Vagina (tissue), 2 donors: ENCODE measurements around the gene XPO5. TPM values are rescaled to one million over a fixed set of nuclear protein-coding genes. Genes with fewer than 3 reads are reported as not detected.

Experiments used
- DNase-seq, 2 donors: peaks; one replicate each; pipeline ENCODE4 v3.0.0-alpha.2; 2017; ENCODE audit errors: extremely low spot score in 2 of 2
- H3K27ac ChIP-seq: fragments of 200-600 bp; sonication (generic); one replicate; pipeline ENCODE4 v1.5.1; 2019
- H3K27me3 ChIP-seq: fragments of 200-600 bp; sonication (generic); one replicate; pipeline ENCODE4 v1.5.1; 2019
- H3K36me3 ChIP-seq, 2 donors: fragments of 200-600 bp; sonication (generic); one replicate each; pipeline ENCODE4 v1.5.1; 2017 to 2019
- H3K4me1 ChIP-seq: fragments of 200-600 bp; sonication (generic); one replicate; pipeline ENCODE4 v1.5.1; 2019
- H3K4me3 ChIP-seq, 2 donors: fragments of 200-600 bp; sonication (generic); 1 replicate in 1 of 2; 2 replicates in 1 of 2; pipeline ENCODE4 v1.5.1; 2016 to 2019
- H3K9me3 ChIP-seq: fragments of 200-600 bp; sonication (generic); one replicate; pipeline ENCODE4 v1.5.1; 2019
- CTCF ChIP-seq, 3 experiments: fragments of 450-650 bp in 2 of 3; fragments of 200-600 bp in 1 of 3; sonication (generic) in 1 of 3; IDR thresholded peaks; one replicate each; pipeline ENCODE4 v1.5.1; 2017 to 2019; ENCODE audit warnings: antibody characterized with exemption in 3 of 3, mild to moderate bottlenecking in 2 of 3, moderate library complexity in 2 of 3
- POLR2A ChIP-seq, 2 donors: fragments of 450-650 bp; IDR thresholded peaks; one replicate each; pipeline ENCODE4 v1.6.1; 2017; ENCODE audit warnings: antibody characterized with exemption in 2 of 2, mild to moderate bottlenecking in 2 of 2, moderate library complexity in 2 of 2
- POLR2AphosphoS5 ChIP-seq, 2 donors: sonication (generic); formaldehyde crosslinking; IDR thresholded peaks; one replicate each; pipeline ENCODE4 v1.9.0; 2017; ENCODE audit warnings: antibody characterized with exemption in 2 of 2, mild to moderate bottlenecking in 2 of 2, low read depth in 1 of 2; ENCODE audit not compliant: insufficient read depth in 1 of 2
- intact Hi-C: fragments of 100-400 bp; cut with DNase I; formaldehyde crosslinking; loops from one replicate; pipeline ENCODE4 v1.15.1; 2023
- total RNA-seq: library from RNA; depleted of rRNA; stranded (reverse); fragments of >200 nt; gene quantifications from one replicate; pipeline ENCODE4 v1.2.3, GENCODE V29; 2016

XPO5 gene
- total RNA-seq, 1 donor from 2014 or later = 24.3 TPM

- peaks cover 0 to 42% of the 10 kb centered on the region in 2 donors for H3K36me3 ChIP-seq
Observed at GRCh38 chr6:43504756-43505593, 70.9 kb downstream of the XPO5 start.

GRCh38 chr6:43503443-43503842 lies 72.4 kb downstream of the XPO5 start:
- intact Hi-C loops = loop anchor here (10.0 kb wide), 1 partner anchor 139 kb away; the partner anchor contains the start of gene ZNF318
- H3K27me3 ChIP-seq = no peaks in the 10 kb centered on the region
- DNase-seq = no peak
- peaks cover 5% of the 10 kb centered on the region for H3K4me1 ChIP-seq
- H3K27ac ChIP-seq = no peak overlapping the region
- H3K9me3 ChIP-seq = no peaks in the 10 kb centered on the region
- no peak overlapping the region for H3K4me3 ChIP-seq
- H3K36me3 ChIP-seq = peaks cover 0 to 58% of the 10 kb centered on the region in 2 donors
- no peak for TF ChIP-seq POLR2AphosphoS5 (IDR thresholded peaks at IDR 0.05; ENCODE audit: insufficient read depth in 1 of 2, low read depth in 1 of 2)
- no peak for TF ChIP-seq POLR2A (IDR thresholded peaks at IDR 0.05)
- TF ChIP-seq CTCF (IDR thresholded peaks at IDR 0.05) = no peak

More at GRCh38 chr6:43504756-43505593, 70.9 kb downstream of the XPO5 start:
- H3K27ac ChIP-seq = no peak overlapping the region
- no peaks in the 10 kb centered on the region for H3K9me3 ChIP-seq
- peaks cover 16% of the 10 kb centered on the region for H3K4me1 ChIP-seq
- no peak overlapping the region for H3K4me3 ChIP-seq
- no peak for DNase-seq
- H3K27me3 ChIP-seq = no peaks in the 10 kb centered on the region
- intact Hi-C loops = loop anchor here (5.0 to 10.0 kb wide), 2 partner anchors 53 to 140 kb away; partner anchors contain the start of gene ZNF318
- TF ChIP-seq POLR2AphosphoS5 (IDR thresholded peaks at IDR 0.05; ENCODE audit: insufficient read depth in 1 of 2, low read depth in 1 of 2) (no peak), CTCF (IDR thresholded peaks at IDR 0.05) (no peak), POLR2A (IDR thresholded peaks at IDR 0.05) (no peak)

GRCh38 chr6:43502666-43503065 lies 73.2 kb downstream of the XPO5 start:
- TF ChIP-seq POLR2AphosphoS5 (IDR thresholded peaks at IDR 0.05; ENCODE audit: insufficient read depth in 1 of 2, low read depth in 1 of 2) (no peak), POLR2A (IDR thresholded peaks at IDR 0.05) (no peak), CTCF (IDR thresholded peaks at IDR 0.05) (no peak)
- Histone ChIP-seq H3K27me3 (no peaks in the 10 kb centered on the region), H3K27ac (no peak overlapping the region), H3K4me1 (peaks cover 5% of the 10 kb centered on the region), H3K4me3 (no peak overlapping the region), H3K36me3 (peaks cover 0 to 63% of the 10 kb centered on the region in 2 donors), H3K9me3 (no peaks in the 10 kb centered on the region)
- no peak for DNase-seq
- intact Hi-C loops = loop anchor here (10.0 kb wide), 1 partner anchor 138 kb away; the partner anchor contains the start of gene ZNF318

- peaks cover 13% of the 10 kb centered on the region for H3K4me1 ChIP-seq
- no peaks in the 10 kb centered on the region for H3K27me3 ChIP-seq
- TF ChIP-seq POLR2AphosphoS5 (IDR thresholded peaks at IDR 0.05; ENCODE audit: insufficient read depth in 1 of 2, low read depth in 1 of 2) = no peak
- TF ChIP-seq POLR2A (IDR thresholded peaks at IDR 0.05) = no peak
- no peak for TF ChIP-seq CTCF (IDR thresholded peaks at IDR 0.05)
- intact Hi-C loops = loop anchor here (10.0 kb wide), 1 partner anchor 136 kb away; the partner anchor contains the start of gene ZNF318
- peaks cover 0 to 64% of the 10 kb centered on the region in 2 donors for H3K36me3 ChIP-seq
- DNase-seq = no peak
- H3K9me3 ChIP-seq = no peaks in the 10 kb centered on the region
- no peak overlapping the region for H3K4me3 ChIP-seq
- H3K27ac ChIP-seq = no peak overlapping the region
Observed at GRCh38 chr6:43500921-43501320, 74.9 kb downstream of the XPO5 start.
